ENCODE measurements around the gene ZNF488. TPM values are rescaled to one million over a fixed set of nuclear protein-coding genes. Genes with fewer than 3 reads are reported as not detected.

The ZNF488 gene
- total RNA-seq, 1 donor from 2014 or later, result 2.9 TPM

- TF ChIP-seq CTCF (conservative IDR thresholded peaks at IDR 0.05), result no peak
- no peak for DNase-seq (ENCODE audit: low read depth, low spot score)
- no peaks in the 10 kb centered on the region for H3K36me3 Mint-ChIP-seq (ENCODE audit: low read depth)
- H3K9me3 Mint-ChIP-seq, result peaks cover 2% of the 10 kb centered on the region
- H3K27ac Mint-ChIP-seq (ENCODE audit: unreplicated experiment), result no peak overlapping the region
- H3K27me3 Mint-ChIP-seq (ENCODE audit: low read depth), result no peaks in the 10 kb centered on the region
- H3K4me3 Mint-ChIP-seq, result no peak overlapping the region
- peaks cover 6% of the 10 kb centered on the region for H3K4me1 Mint-ChIP-seq
These were observed 68.0 kb downstream of the ZNF488 start for GRCh38 chr10:47316131-47316530.

Other genes starting within 250 kb of the ZNF488 start
- gene GDF10, start 84.1 kb downstream of the ZNF488 start, total RNA-seq, result 2.9 and 3.2 TPM in 2 replicates
- not detected in 2 replicates for gene GDF2, start 61.8 kb downstream of the ZNF488 start, total RNA-seq
- gene RBP3, start 35.9 kb downstream of the ZNF488 start, total RNA-seq, result not detected in 2 replicates
- not detected in 2 replicates for gene ANXA8, start 99.8 kb upstream of the ZNF488 start, total RNA-seq
- gene FAM25G, start 107.4 kb upstream of the ZNF488 start, total RNA-seq, result not detected in 2 replicates
- gene AGAP9, start 139.3 kb upstream of the ZNF488 start, total RNA-seq, result 12.2 and 12.8 TPM in 2 replicates